NOMO-1 treated with DMSO at 0.1 percent for 48 hours (cell line): ENCODE results near the gene RGCC.

Experiments used
- DNase-seq: peaks from one replicate; lab custom pipeline; 2025; ENCODE audit not compliant: unreplicated experiment; lab: John Stamatoyannopoulos, UW

RGCC gene

GRCh38 chr13:41452462-41452861 lies 4.9 kb upstream of the RGCC start:
- DNase-seq, result no peak

GRCh38 chr13:41453620-41454019 lies 3.7 kb upstream of the RGCC start:
- DNase-seq, result no peak

- no peak for DNase-seq
Observed at GRCh38 chr13:41454170-41454569, 3.2 kb upstream of the RGCC start.

GRCh38 chr13:41455725-41456419 lies 1.5 kb upstream of the RGCC start:
- no peak for DNase-seq

GRCh38 chr13:41457589-41458186 lies 338 bp downstream of the RGCC start:
- DNase-seq, result no peak

- peak; percentile 31 for DNase-seq
Observed at GRCh38 chr13:41458187-41458760, 924 bp downstream of the RGCC start.

GRCh38 chr13:41458761-41459431 lies 1.5 kb downstream of the RGCC start:
- DNase-seq, result peak; percentile 75

- no peak for DNase-seq
Observed at GRCh38 chr13:41459432-41460073, 2.2 kb downstream of the RGCC start.

- no peak for DNase-seq
Observed at GRCh38 chr13:41460074-41460465, 2.7 kb downstream of the RGCC start.

GRCh38 chr13:41460930-41461329 lies 3.6 kb downstream of the RGCC start:
- DNase-seq, result no peak

GRCh38 chr13:41461527-41462139 lies 4.3 kb downstream of the RGCC start:
- peak; percentile 14 for DNase-seq

GRCh38 chr13:41462427-41462826 lies 5.1 kb downstream of the RGCC start:
- no peak for DNase-seq

- no peak for DNase-seq
Observed at GRCh38 chr13:41463838-41464602, 6.7 kb downstream of the RGCC start.

GRCh38 chr13:41465241-41465847 lies 8.0 kb downstream of the RGCC start:
- peak; percentile 94 for DNase-seq

GRCh38 chr13:41465898-41466320 lies 8.6 kb downstream of the RGCC start:
- no peak for DNase-seq

- no peak for DNase-seq
Observed at GRCh38 chr13:41467425-41467945, 10.1 kb downstream of the RGCC start.

- no peak for DNase-seq
Observed at GRCh38 chr13:41468631-41469030, 11.3 kb downstream of the RGCC start.

- DNase-seq, result no peak
Observed at GRCh38 chr13:41470196-41470595, 12.8 kb downstream of the RGCC start.

GRCh38 chr13:41471785-41472184 lies 14.4 kb downstream of the RGCC start:
- DNase-seq, result no peak

- DNase-seq, result no peak
Observed at GRCh38 chr13:41487222-41487621, 29.9 kb downstream of the RGCC start.
